HepG2 (cell line): ENCODE results near the gene SLC19A3. TPM values are rescaled to one million over a fixed set of nuclear protein-coding genes. Genes with fewer than 3 reads are reported as not detected.

Source experiments
- CBX5 ChIP-seq: sonication (generic); formaldehyde crosslinking; IDR thresholded peaks from 2 replicates; pipeline ENCODE4 v1.4.0; 2020; ENCODE audit warnings: missing genetic modification reagents, borderline replicate concordance
- GTF3A ChIP-seq: sonication (generic); formaldehyde crosslinking; conservative IDR thresholded peaks from 2 replicates; pipeline ENCODE4 v1.4.0; 2020; ENCODE audit warnings: mild to moderate bottlenecking, missing genetic modification reagents
- HOXA5 ChIP-seq: sonication (generic); formaldehyde crosslinking; IDR thresholded peaks from 2 replicates; pipeline ENCODE4 v1.4.0; 2020; ENCODE audit warnings: missing genetic modification reagents
- HOXA7 ChIP-seq: sonication (generic); formaldehyde crosslinking; IDR thresholded peaks from 2 replicates; pipeline ENCODE4 v1.8.1; 2022; ENCODE audit warnings: mild to moderate bottlenecking, missing genetic modification reagents, moderate library complexity
- IRF2 ChIP-seq: IDR thresholded peaks from 2 replicates; pipeline ENCODE4 v1.6.1; 2018; ENCODE audit warnings: missing genetic modification reagents, missing compliant biosample characterization
- KLF12 ChIP-seq: sonication (generic); formaldehyde crosslinking; IDR thresholded peaks from 2 replicates; pipeline ENCODE4 v1.4.0; 2020; ENCODE audit warnings: missing genetic modification reagents, borderline replicate concordance
- KLF13 ChIP-seq: sonication (generic); formaldehyde crosslinking; IDR thresholded peaks from 2 replicates; pipeline ENCODE4 v1.4.0; 2020; ENCODE audit warnings: mild to moderate bottlenecking, missing genetic modification reagents
- NBN ChIP-seq: fragments of 450-650 bp; conservative IDR thresholded peaks from 2 replicates; pipeline ENCODE4 v1.6.1; 2017
- NCOA2 ChIP-seq: sonication (generic); formaldehyde crosslinking; IDR thresholded peaks from 2 replicates; pipeline ENCODE4 v1.8.0; 2022; ENCODE audit warnings: inconsistent platforms
- NFYC ChIP-seq: IDR thresholded peaks from 2 replicates; pipeline ENCODE4 v1.6.1; 2016; ENCODE audit warnings: missing genetic modification reagents, missing compliant biosample characterization
- NRL ChIP-seq: sonication (generic); formaldehyde crosslinking; IDR thresholded peaks from 2 replicates; pipeline ENCODE4 v1.5.0; 2020; ENCODE audit warnings: missing genetic modification reagents, mild to moderate bottlenecking, moderate library complexity, borderline replicate concordance
- PCBP2 ChIP-seq: fragments of 200-400 bp; formaldehyde crosslinking; optimal IDR thresholded peaks from 2 replicates; pipeline ENCODE3; 2018; ENCODE audit warnings: low read length, low read depth; ENCODE audit not compliant: poor library complexity, severe bottlenecking
- SIN3A ChIP-seq: IDR thresholded peaks from 2 replicates; pipeline ENCODE4 v1.6.1; 2011; ENCODE audit warnings: low read depth, mild to moderate bottlenecking, control low read depth, low read length, borderline replicate concordance
- STAG1 ChIP-seq: sonication (generic); formaldehyde crosslinking; IDR thresholded peaks from 2 replicates; pipeline ENCODE4 v1.4.0; 2020; ENCODE audit warnings: missing genetic modification reagents
- ZFAT ChIP-seq: sonication (generic); formaldehyde crosslinking; conservative IDR thresholded peaks from 2 replicates; pipeline ENCODE4 v1.8.1; 2023; ENCODE audit warnings: missing genetic modification reagents, inconsistent platforms
- ZFP36L2 ChIP-seq: sonication (generic); formaldehyde crosslinking; IDR thresholded peaks from 2 replicates; pipeline ENCODE4 v1.4.0; 2020; ENCODE audit warnings: missing genetic modification reagents
- ZNF292 ChIP-seq: sonication (generic); formaldehyde crosslinking; IDR thresholded peaks from 2 replicates; pipeline ENCODE4 v1.8.1; 2022; ENCODE audit warnings: mild to moderate bottlenecking, low read depth, missing genetic modification reagents, borderline replicate concordance
- ZNF326 ChIP-seq: sonication (generic); formaldehyde crosslinking; IDR thresholded peaks from 2 replicates; pipeline ENCODE4 v1.4.0; 2020; ENCODE audit warnings: missing genetic modification reagents, borderline replicate concordance
- ZNF713 ChIP-seq: sonication (generic); formaldehyde crosslinking; IDR thresholded peaks from 2 replicates; pipeline ENCODE4 v1.4.0; 2020; ENCODE audit warnings: mild to moderate bottlenecking, missing genetic modification reagents
- ZNF720 ChIP-seq: sonication (generic); formaldehyde crosslinking; IDR thresholded peaks from 2 replicates; pipeline ENCODE4 v1.4.0; 2020; ENCODE audit warnings: missing genetic modification reagents
- ZNF724P ChIP-seq: sonication (generic); formaldehyde crosslinking; IDR thresholded peaks from 2 replicates; pipeline ENCODE4 v1.8.0; 2022; ENCODE audit warnings: missing genetic modification reagents, borderline replicate concordance
- ZNF781 ChIP-seq: sonication (generic); formaldehyde crosslinking; IDR thresholded peaks from 2 replicates; pipeline ENCODE4 v1.5.1; 2020; ENCODE audit warnings: borderline replicate concordance, mild to moderate bottlenecking, missing genetic modification reagents; ENCODE audit errors: not compliant biosample characterization
- polyA plus RNA-seq, 8 experiments: library from polyadenylated mRNA; depleted of rRNA in 3 of 8; stranded (reverse) in 7 of 8; unstranded in 1 of 8; fragments of >200 nt; fragmentation: Illumina TruSeq in 4 of 8; extraction: Trizol in 4 of 8; gene quantifications; 2 replicates each; pipeline versions ENCODE4 v1.2.1 to v1.2.3, GENCODE V29; 2011 to 2016; ENCODE audit warnings: low read depth in 4 of 8, missing spikeins in 1 of 8, mixed read lengths in 1 of 8; ENCODE audit not compliant: insufficient read depth in 1 of 8
- total RNA-seq, 5 experiments: library from RNA; depleted of rRNA; stranded (reverse); fragments of >200 nt; fragmentation: Illumina TruSeq; extraction: Trizol; gene quantifications; 2 replicates each; pipeline ENCODE4 v1.2.3, GENCODE V29; 2016; ENCODE audit warnings: low read depth in 1 of 5
- TF ChIP-seq, protein P1 (sequence below): sonication (generic); formaldehyde crosslinking; conservative IDR thresholded peaks from 2 replicates; pipeline ENCODE4 v1.4.0; 2020; ENCODE audit warnings: missing genetic modification reagents
- TF ChIP-seq, protein P2 (sequence below): sonication (generic); formaldehyde crosslinking; IDR thresholded peaks from 2 replicates; pipeline ENCODE4 v1.4.0; 2020; ENCODE audit warnings: missing genetic modification reagents
- TF ChIP-seq, protein P3 (sequence below): sonication (generic); formaldehyde crosslinking; IDR thresholded peaks from 2 replicates; pipeline ENCODE4 v1.8.0; 2022; ENCODE audit warnings: missing genetic modification reagents, mild to moderate bottlenecking, borderline replicate concordance
- TF ChIP-seq, protein P4 (sequence below): sonication (generic); formaldehyde crosslinking; IDR thresholded peaks from 2 replicates; pipeline ENCODE4 v1.8.1; 2023; ENCODE audit warnings: missing genetic modification reagents, inconsistent platforms, borderline replicate concordance
- TF ChIP-seq, protein P5 (sequence below): sonication (generic); formaldehyde crosslinking; IDR thresholded peaks from 2 replicates; pipeline ENCODE4 v1.5.0; 2020; ENCODE audit warnings: missing genetic modification reagents

The SLC19A3 gene
- total and polyA plus RNA-seq, 2 of the 13 experiments (the other 11 are each of a cell fraction or from before 2014, with no cell fraction given), result 2.3 to 5.2 TPM

DNA sequence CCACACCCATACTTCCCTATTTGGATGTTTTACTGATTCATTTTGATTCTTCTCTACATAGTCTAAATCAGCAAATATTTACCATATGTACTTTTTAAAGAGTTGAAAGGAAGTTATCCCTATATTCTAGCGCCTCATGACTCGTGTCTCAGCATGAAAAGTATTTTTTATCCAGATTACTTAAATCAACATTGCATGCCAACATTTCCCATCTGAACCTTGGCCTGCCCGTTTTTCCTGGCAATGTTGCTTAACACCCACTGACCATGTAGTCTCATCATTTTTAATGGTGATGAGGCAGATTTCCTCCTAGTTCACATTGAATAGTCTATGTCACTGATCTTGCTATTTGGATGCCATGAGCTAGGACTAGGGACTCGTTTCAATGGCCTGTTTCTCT is 64.4 kb downstream of the SLC19A3 start (continued):
- TF ChIP-seq, protein P1, sequence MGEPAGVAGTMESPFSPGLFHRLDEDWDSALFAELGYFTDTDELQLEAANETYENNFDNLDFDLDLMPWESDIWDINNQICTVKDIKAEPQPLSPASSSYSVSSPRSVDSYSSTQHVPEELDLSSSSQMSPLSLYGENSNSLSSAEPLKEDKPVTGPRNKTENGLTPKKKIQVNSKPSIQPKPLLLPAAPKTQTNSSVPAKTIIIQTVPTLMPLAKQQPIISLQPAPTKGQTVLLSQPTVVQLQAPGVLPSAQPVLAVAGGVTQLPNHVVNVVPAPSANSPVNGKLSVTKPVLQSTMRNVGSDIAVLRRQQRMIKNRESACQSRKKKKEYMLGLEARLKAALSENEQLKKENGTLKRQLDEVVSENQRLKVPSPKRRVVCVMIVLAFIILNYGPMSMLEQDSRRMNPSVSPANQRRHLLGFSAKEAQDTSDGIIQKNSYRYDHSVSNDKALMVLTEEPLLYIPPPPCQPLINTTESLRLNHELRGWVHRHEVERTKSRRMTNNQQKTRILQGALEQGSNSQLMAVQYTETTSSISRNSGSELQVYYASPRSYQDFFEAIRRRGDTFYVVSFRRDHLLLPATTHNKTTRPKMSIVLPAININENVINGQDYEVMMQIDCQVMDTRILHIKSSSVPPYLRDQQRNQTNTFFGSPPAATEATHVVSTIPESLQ (CRISPR knock-in tag), result no peak
- TF ChIP-seq NRL (CRISPR knock-in tag) (no peak), ZNF713 (no peak), SIN3A (no peak), CBX5 (CRISPR knock-in tag) (no peak), HOXA7 (no peak), ZNF724P (CRISPR knock-in tag) (no peak), NBN (no peak), GTF3A (CRISPR knock-in tag) (no peak), ZNF781 (CRISPR knock-in tag) (no peak), ZNF326 (no peak), KLF13 (CRISPR knock-in tag) (no peak), PCBP2 (no peak), ZNF292 (no peak), NCOA2 (CRISPR knock-in tag) (peak; percentile 54; the same call in 1 of the 2 replicates), NFYC (CRISPR knock-in tag) (no peak), ZFAT (CRISPR knock-in tag) (no peak), HOXA5 (CRISPR knock-in tag) (no peak), KLF12 (CRISPR knock-in tag) (no peak), STAG1 (CRISPR knock-in tag) (no peak), IRF2 (CRISPR knock-in tag) (no peak), ZFP36L2 (CRISPR knock-in tag) (no peak), ZNF720 (no peak)
- TF ChIP-seq, protein P2, sequence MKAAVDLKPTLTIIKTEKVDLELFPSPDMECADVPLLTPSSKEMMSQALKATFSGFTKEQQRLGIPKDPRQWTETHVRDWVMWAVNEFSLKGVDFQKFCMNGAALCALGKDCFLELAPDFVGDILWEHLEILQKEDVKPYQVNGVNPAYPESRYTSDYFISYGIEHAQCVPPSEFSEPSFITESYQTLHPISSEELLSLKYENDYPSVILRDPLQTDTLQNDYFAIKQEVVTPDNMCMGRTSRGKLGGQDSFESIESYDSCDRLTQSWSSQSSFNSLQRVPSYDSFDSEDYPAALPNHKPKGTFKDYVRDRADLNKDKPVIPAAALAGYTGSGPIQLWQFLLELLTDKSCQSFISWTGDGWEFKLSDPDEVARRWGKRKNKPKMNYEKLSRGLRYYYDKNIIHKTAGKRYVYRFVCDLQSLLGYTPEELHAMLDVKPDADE, result no peak
- TF ChIP-seq, protein P3, sequence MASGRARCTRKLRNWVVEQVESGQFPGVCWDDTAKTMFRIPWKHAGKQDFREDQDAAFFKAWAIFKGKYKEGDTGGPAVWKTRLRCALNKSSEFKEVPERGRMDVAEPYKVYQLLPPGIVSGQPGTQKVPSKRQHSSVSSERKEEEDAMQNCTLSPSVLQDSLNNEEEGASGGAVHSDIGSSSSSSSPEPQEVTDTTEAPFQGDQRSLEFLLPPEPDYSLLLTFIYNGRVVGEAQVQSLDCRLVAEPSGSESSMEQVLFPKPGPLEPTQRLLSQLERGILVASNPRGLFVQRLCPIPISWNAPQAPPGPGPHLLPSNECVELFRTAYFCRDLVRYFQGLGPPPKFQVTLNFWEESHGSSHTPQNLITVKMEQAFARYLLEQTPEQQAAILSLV (CRISPR knock-in tag), result no peak
- TF ChIP-seq, protein P4, sequence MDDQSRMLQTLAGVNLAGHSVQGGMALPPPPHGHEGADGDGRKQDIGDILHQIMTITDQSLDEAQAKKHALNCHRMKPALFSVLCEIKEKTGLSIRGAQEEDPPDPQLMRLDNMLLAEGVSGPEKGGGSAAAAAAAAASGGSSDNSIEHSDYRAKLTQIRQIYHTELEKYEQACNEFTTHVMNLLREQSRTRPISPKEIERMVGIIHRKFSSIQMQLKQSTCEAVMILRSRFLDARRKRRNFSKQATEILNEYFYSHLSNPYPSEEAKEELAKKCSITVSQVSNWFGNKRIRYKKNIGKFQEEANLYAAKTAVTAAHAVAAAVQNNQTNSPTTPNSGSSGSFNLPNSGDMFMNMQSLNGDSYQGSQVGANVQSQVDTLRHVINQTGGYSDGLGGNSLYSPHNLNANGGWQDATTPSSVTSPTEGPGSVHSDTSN (CRISPR knock-in tag), result no peak
- TF ChIP-seq, protein P5, sequence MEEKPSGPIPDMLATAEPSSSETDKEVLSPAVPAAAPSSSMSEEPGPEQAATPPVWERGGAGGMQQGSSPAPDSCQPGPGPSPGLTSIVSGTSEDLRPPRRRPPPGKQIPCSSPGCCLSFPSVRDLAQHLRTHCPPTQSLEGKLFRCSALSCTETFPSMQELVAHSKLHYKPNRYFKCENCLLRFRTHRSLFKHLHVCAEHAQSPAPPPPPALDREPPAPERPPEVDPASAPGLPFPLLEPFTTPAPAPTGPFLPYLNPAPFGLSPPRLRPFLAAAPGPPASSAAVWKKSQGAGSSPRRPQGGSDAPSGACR, result no peak
